NB4 (cell line): ENCODE measurements around the gene TXNDC5.

Source experiments
- CTCF ChIP-seq: IDR thresholded peaks from one replicate; pipeline ENCODE4 v1.5.1; 2012; ENCODE audit warnings: low read depth, low read length
- MAX ChIP-seq: IDR thresholded peaks from 2 replicates; pipeline ENCODE4 v1.6.1; 2011; ENCODE audit warnings: low read depth, low read length
- MYC ChIP-seq: IDR thresholded peaks from 2 replicates; pipeline ENCODE4 v1.6.1; 2011; ENCODE audit warnings: low read depth, low read length
- POLR2A ChIP-seq: IDR thresholded peaks from 2 replicates; pipeline ENCODE4 v1.6.1; 2011; ENCODE audit warnings: mild to moderate bottlenecking; ENCODE audit not compliant: insufficient read length; ENCODE audit errors: extremely low read depth

- TF ChIP-seq POLR2A (no peak), CTCF (no peak), MAX (no peak), MYC (no peak)
Observed at GRCh38 chr6:7881765-7882500, 28.7 kb downstream of the TXNDC5 start.
